K562 (cell line): ENCODE data around the gene YES1. TPM values are rescaled to one million over a fixed set of nuclear protein-coding genes. Genes with fewer than 3 reads are reported as not detected.

Experiments
- ARID3A ChIP-seq: IDR thresholded peaks from 2 replicates; pipeline ENCODE4 v1.6.1; 2012; ENCODE audit warnings: low read depth, low read length, improper control_type of control experiment, borderline replicate concordance
- ARID4B ChIP-seq: sonication (generic); formaldehyde crosslinking; IDR thresholded peaks from 2 replicates; pipeline ENCODE4 v1.8.0; 2022; ENCODE audit warnings: mild to moderate bottlenecking, missing genetic modification reagents
- BRD9 ChIP-seq: fragments of 450-650 bp; IDR thresholded peaks from 2 replicates; pipeline ENCODE4 v1.6.1; 2018; ENCODE audit warnings: low read depth; ENCODE audit not compliant: partially characterized antibody
- HSF4 ChIP-seq: fragments of 250-450 bp; sonication (Bioruptor Pico); IDR thresholded peaks from 2 replicates; pipeline ENCODE4 v2.1.2; 2022; ENCODE audit warnings: mild to moderate bottlenecking, moderate library complexity, borderline replicate concordance
- POU5F1 ChIP-seq: fragments of 150-350 bp; IDR thresholded peaks from 2 replicates; pipeline ENCODE4 v1.6.1; 2014; ENCODE audit warnings: borderline replicate concordance, low read length, low read depth, mild to moderate bottlenecking; ENCODE audit not compliant: partially characterized antibody
- RBFOX2 ChIP-seq: fragments of 200-400 bp; formaldehyde crosslinking; IDR thresholded peaks from 2 replicates; pipeline ENCODE4 v1.6.1; 2017; ENCODE audit warnings: low read depth, mild to moderate bottlenecking, low read length, moderate library complexity
- RREB1 ChIP-seq: fragments of 250-450 bp; sonication (Bioruptor Pico); IDR thresholded peaks from 2 replicates; pipeline ENCODE4 v1.4.0; 2020
- SREBF2 ChIP-seq: sonication (generic); formaldehyde crosslinking; IDR thresholded peaks from 2 replicates; pipeline ENCODE4 v1.4.0; 2020; ENCODE audit warnings: mild to moderate bottlenecking, missing genetic modification reagents
- TGIF2 ChIP-seq: sonication (generic); formaldehyde crosslinking; IDR thresholded peaks from 2 replicates; pipeline ENCODE4 v1.8.1; 2022; ENCODE audit warnings: mild to moderate bottlenecking, missing genetic modification reagents, moderate library complexity
- ZBTB8A ChIP-seq: fragments of 450-650 bp; IDR thresholded peaks from 2 replicates; pipeline ENCODE4 v1.6.1; 2018; ENCODE audit warnings: mild to moderate bottlenecking, moderate library complexity; ENCODE audit not compliant: partially characterized antibody
- ZFP36 ChIP-seq: fragments of 150-350 bp; IDR thresholded peaks from 2 replicates; pipeline ENCODE4 v1.6.1; 2018; ENCODE audit warnings: low read length, low read depth; ENCODE audit not compliant: partially characterized antibody
- ZNF354B ChIP-seq: fragments of 250-450 bp; sonication (Bioruptor Pico); IDR thresholded peaks from 2 replicates; pipeline ENCODE4 v1.4.0; 2020
- ZNF436 ChIP-seq: fragments of 250-450, 450-650 bp; sonication (Bioruptor Pico); formaldehyde crosslinking; IDR thresholded peaks from 2 replicates; pipeline ENCODE4 v1.7.0; 2020; ENCODE audit warnings: mild to moderate bottlenecking
- polyA plus RNA-seq, 8 experiments: library from polyadenylated mRNA; depleted of rRNA in 4 of 8; stranded (reverse) in 5 of 8; unstranded in 3 of 8; fragments of >200 nt; fragmentation: Nextera tagmentation in 2 of 8; fragmentation: Illumina TruSeq in 1 of 8; extraction: Ambion mirVana in 2 of 8; extraction: Trizol in 1 of 8; gene quantifications; 2 replicates each; pipeline versions ENCODE4 v1.2.1 to v1.2.3, GENCODE V29; 2011 to 2014; ENCODE audit warnings: inconsistent platforms in 1 of 8, missing spikeins in 1 of 8
- total RNA-seq, 7 experiments: library from RNA; depleted of rRNA in 6 of 7; stranded (reverse); fragments of >200 nt in 6 of 7; fragmentation: Illumina TruSeq in 2 of 7; extraction: Trizol in 2 of 7; gene quantifications; 2 replicates each; pipeline versions ENCODE4 v1.2.1 to v1.2.3, GENCODE V29; 2011 to 2021; ENCODE audit warnings: low replicate concordance in 1 of 7

Gene YES1
- total and polyA plus RNA-seq, 9 of the 15 experiments (the other 6 are each of a cell fraction or from before 2014, with no cell fraction given) = 37.2 to 115 (median 77.7) TPM

- TF ChIP-seq RREB1 (no peak), ARID4B (CRISPR knock-in tag) (no peak), SREBF2 (CRISPR knock-in tag) (no peak), ZNF354B (CRISPR knock-in tag) (no peak), BRD9 (no peak), ZFP36 (peak; percentile 22), HSF4 (CRISPR knock-in tag) (no peak), TGIF2 (CRISPR knock-in tag) (no peak), RBFOX2 (0 out of 2 replicates have a peak, but pooled peaks have one; percentile 2), POU5F1 (no peak), ZBTB8A (no peak), ZNF436 (CRISPR knock-in tag) (no peak), ARID3A (no peak)
Measured at GRCh38 chr18:801137-801536, 10.9 kb downstream of the YES1 start (continued).
